Measurements from ENCODE around the gene LASP1. TPM values are rescaled to one million over a fixed set of nuclear protein-coding genes. Genes with fewer than 3 reads are reported as not detected.

The LASP1 gene
- polyA plus RNA-seq, 1 of the 3 experiments (the other 2 are of a cell fraction) = 102 TPM

GRCh38 chr17:38967290-38967738, 97.5 kb downstream of the LASP1 start, which contains the start of gene FBXO47 (continued):
- TF ChIP-seq REST (IDR thresholded peaks at IDR 0.05; ENCODE audit: low read depth, low read length) = no peak

- Histone ChIP-seq H3K9me3 (no peaks in the 10 kb centered on the region), H3K27ac (ENCODE audit: low read depth in 2 of 2, low read length in 1 of 2) (no peak overlapping the region), H3F3A (replicated peaks; ENCODE audit: insufficient read depth) (peaks cover 7% of the 10 kb centered on the region), H3K4me3 (ENCODE audit: low read depth in 2 of 2, low read length in 1 of 2) (no peak overlapping the region), H4K20me1 (ENCODE audit: insufficient read depth) (no peaks in the 10 kb centered on the region), H3K4me1 (ENCODE audit: control insufficient read depth in 1 of 2, insufficient read depth in 2 of 2, low read depth in 1 of 2, low read length in 1 of 2) (no peaks in the 10 kb centered on the region), H3K9me2 (no peaks in the 10 kb centered on the region), H3K27me3 (ENCODE audit: insufficient read depth) (no peaks in the 10 kb centered on the region), H3K4me2 (no peak overlapping the region), H3K79me2 (ENCODE audit: insufficient read depth) (no peaks in the 10 kb centered on the region), H3K36me3 (replicated peaks in 1 of 2; ENCODE audit: control insufficient read depth in 1 of 2, insufficient read depth in 2 of 2, low read length in 1 of 2) (no peaks in the 10 kb centered on the region), H2AFZ (ENCODE audit: low read depth) (no peak overlapping the region), H3K9ac (no peak overlapping the region)
- CTCF ChIA-PET = interaction anchor here (2.1 kb wide), 1 partner anchor 14 kb away, joined by 7 read pairs; no protein-coding TSS in a partner anchor
- no peak for DNase-seq
- 86% methylated on average over 4 of the region's 4 CpGs for WGBS (ENCODE audit: low lambda C conversion rate)
- TF ChIP-seq ZBTB33 (IDR thresholded peaks at IDR 0.05; ENCODE audit: borderline replicate concordance, low read depth) = no peak
- no peak for TF ChIP-seq EZH2phosphoT487 (IDR thresholded peaks at IDR 0.05; ENCODE audit: borderline replicate concordance, low read depth)
- no peak for TF ChIP-seq USF2 (IDR thresholded peaks at IDR 0.05; ENCODE audit: borderline replicate concordance, low read depth, low read length)
- no peak for TF ChIP-seq FOSL2 (IDR thresholded peaks at IDR 0.05; ENCODE audit: borderline replicate concordance, low read depth)
- TF ChIP-seq MEF2A (IDR thresholded peaks at IDR 0.05; ENCODE audit: borderline replicate concordance, low read depth) = no peak
- TF ChIP-seq CHD2 (IDR thresholded peaks at IDR 0.05; ENCODE audit: low read length, partially characterized antibody) = no peak
- no peak for TF ChIP-seq SIN3A (IDR thresholded peaks at IDR 0.05; ENCODE audit: borderline replicate concordance, low read depth, low read length)
- TF ChIP-seq MXI1 (IDR thresholded peaks at IDR 0.05; ENCODE audit: low read depth, low read length) = no peak
- TF ChIP-seq ELF1 (IDR thresholded peaks at IDR 0.05) = no peak
- no peak for TF ChIP-seq GABPA (IDR thresholded peaks at IDR 0.05; ENCODE audit: low read depth)
- POLR2A ChIA-PET = no interaction called here
Measured at GRCh38 chr17:38969281-38969680, 99.4 kb downstream of the LASP1 start.

Measured in SK-N-SH (cell line).